ENCODE measurements around the gene XCL2. TPM values are rescaled to one million over a fixed set of nuclear protein-coding genes. Genes with fewer than 3 reads are reported as not detected.
"Not testable (repeated sequence)": the region's sequence is repeated elsewhere in the genome, so short reads cannot be mapped to it uniquely, and the experiment has no call there.

XCL2 gene
- polyA plus RNA-seq, 4 donors, result 0.42 to 1.1 TPM; not detected in 2

DNA sequence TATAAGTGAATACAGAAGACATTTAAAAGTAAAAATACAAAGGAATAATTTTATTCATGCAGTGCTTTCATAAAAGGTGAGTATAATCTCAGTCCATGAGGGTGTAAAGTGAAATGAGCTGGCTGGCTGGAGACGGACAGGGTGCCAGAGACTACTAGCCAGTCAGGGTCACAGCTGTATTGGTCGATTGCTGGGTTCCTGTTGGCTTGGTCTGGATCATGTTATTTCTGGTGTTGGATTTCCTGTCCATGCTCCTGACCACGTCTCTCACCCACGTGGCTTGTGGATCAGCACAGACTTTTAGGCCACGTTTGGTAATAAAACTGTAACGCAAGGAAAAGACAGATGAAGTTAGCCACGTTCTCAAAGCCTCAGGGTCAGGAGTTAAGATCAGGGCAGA lies 3.0 kb downstream of the XCL2 start:
- H3K27ac ChIP-seq (ENCODE audit: low read depth in 1 of 3, low read length in 2 of 3); H3K9me3 ChIP-seq (ENCODE audit: control insufficient read depth in 2 of 2, insufficient read depth in 1 of 2, low read depth in 1 of 2, low read length in 1 of 2); FAIRE-seq; H3K4me3 ChIP-seq (ENCODE audit: low read depth in 1 of 3, low read length in 3 of 3); H3K36me3 ChIP-seq (ENCODE audit: control insufficient read depth in 3 of 3, insufficient read depth in 2 of 3, low read depth in 1 of 3, low read length in 3 of 3); DNase-seq; H3K4me1 ChIP-seq (ENCODE audit: control insufficient read depth in 3 of 3, insufficient read depth in 2 of 3, low read depth in 1 of 3, low read length in 2 of 3); H3K27me3 ChIP-seq (ENCODE audit: control insufficient read depth in 3 of 3, insufficient read depth in 3 of 3, low read length in 3 of 3): not testable (repeated sequence)
- WGBS, 3 donors, result 61 to 87% (median 71%) methylated on average over 7 of the region's 7 CpGs

DNA sequence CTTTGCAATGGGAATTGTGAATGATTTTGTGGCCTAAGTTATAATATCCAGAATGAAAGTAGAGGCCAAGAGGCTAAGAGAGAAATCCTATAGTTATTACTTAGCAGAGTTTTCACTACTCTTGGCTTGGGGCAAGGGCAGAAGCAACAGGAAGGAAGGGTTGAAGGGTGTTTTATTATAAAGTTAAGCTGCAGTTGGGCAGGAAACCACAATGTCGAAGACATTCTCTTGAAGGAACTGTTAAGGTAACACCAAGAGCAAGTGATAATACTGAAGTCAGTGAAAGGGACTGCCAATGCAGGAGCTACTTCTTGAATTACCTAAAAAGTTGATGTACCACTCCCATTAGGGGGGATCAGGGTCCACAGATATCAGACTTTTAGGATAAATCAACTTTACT lies 8.3 kb downstream of the XCL2 start:
- 44 to 69% (median 69%) methylated on average over 1 of the region's 1 CpG for WGBS, 3 donors
- Histone ChIP-seq H3K4me3 (ENCODE audit: low read depth in 1 of 3, low read length in 3 of 3) (no peak overlapping the region), H3K36me3 (ENCODE audit: control insufficient read depth in 3 of 3, insufficient read depth in 2 of 3, low read depth in 1 of 3, low read length in 3 of 3) (no peaks in the 10 kb centered on the region), H3K27ac (ENCODE audit: low read depth in 1 of 3, low read length in 2 of 3) (peak overlapping the region in 1 of 3 donors; percentile 48), H3K4me1 (ENCODE audit: control insufficient read depth in 3 of 3, insufficient read depth in 2 of 3, low read depth in 1 of 3, low read length in 2 of 3) (no peaks in the 10 kb centered on the region), H3K27me3 (ENCODE audit: control insufficient read depth in 3 of 3, insufficient read depth in 3 of 3, low read length in 3 of 3) (no peaks in the 10 kb centered on the region), H3K9me3 (ENCODE audit: control insufficient read depth in 2 of 2, insufficient read depth in 1 of 2, low read depth in 1 of 2, low read length in 1 of 2) (no peaks in the 10 kb centered on the region)
- FAIRE-seq, result no peak
- peak in 1 of 2 donors; percentile 49 for DNase-seq

- no peak overlapping the region for H3K4me3 ChIP-seq (ENCODE audit: low read depth in 1 of 3, low read length in 3 of 3)
- no peak for DNase-seq
- no peaks in the 10 kb centered on the region for H3K9me3 ChIP-seq (ENCODE audit: control insufficient read depth in 2 of 2, insufficient read depth in 1 of 2, low read depth in 1 of 2, low read length in 1 of 2)
- H3K36me3 ChIP-seq (ENCODE audit: control insufficient read depth in 3 of 3, insufficient read depth in 2 of 3, low read depth in 1 of 3, low read length in 3 of 3), result no peaks in the 10 kb centered on the region
- no peak overlapping the region for H3K27ac ChIP-seq (ENCODE audit: low read depth in 1 of 3, low read length in 2 of 3)
- WGBS, 3 donors, result 85 to 91% (median 87%) methylated on average over 2 of the region's 2 CpGs
- no peaks in the 10 kb centered on the region for H3K27me3 ChIP-seq (ENCODE audit: control insufficient read depth in 3 of 3, insufficient read depth in 3 of 3, low read length in 3 of 3)
- no peak for FAIRE-seq
- H3K4me1 ChIP-seq (ENCODE audit: control insufficient read depth in 3 of 3, insufficient read depth in 2 of 3, low read depth in 1 of 3, low read length in 2 of 3), result no peaks in the 10 kb centered on the region
Measured at GRCh38 chr1:168531615-168532345, 12.0 kb downstream of the XCL2 start.

- H3K4me3 ChIP-seq (ENCODE audit: low read depth in 1 of 3, low read length in 3 of 3), result no peak overlapping the region
- no peak for FAIRE-seq
Measured at GRCh38 chr1:168529518-168529917, 14.3 kb downstream of the XCL2 start.

GRCh38 chr1:168521401-168522000 lies 22.3 kb downstream of the XCL2 start:
- H3K27ac ChIP-seq (ENCODE audit: low read depth in 1 of 3, low read length in 2 of 3), result no peak overlapping the region
- 83 to 92% (median 88%) methylated on average over 1 of the region's 1 CpG for WGBS, 3 donors
- no peak for FAIRE-seq
- DNase-seq, result peak in 1 of 2 donors; percentile 28
- H3K4me1 ChIP-seq (ENCODE audit: control insufficient read depth in 3 of 3, insufficient read depth in 2 of 3, low read depth in 1 of 3, low read length in 2 of 3), result peaks cover 0 to 2% (median 0%) of the 10 kb centered on the region in 3 donors
- H3K27me3 ChIP-seq (ENCODE audit: control insufficient read depth in 3 of 3, insufficient read depth in 3 of 3, low read length in 3 of 3), result no peaks in the 10 kb centered on the region
- peaks cover 0 to 8% of the 10 kb centered on the region in 2 donors for H3K9me3 ChIP-seq (ENCODE audit: control insufficient read depth in 2 of 2, insufficient read depth in 1 of 2, low read depth in 1 of 2, low read length in 1 of 2)
- H3K4me3 ChIP-seq (ENCODE audit: low read depth in 1 of 3, low read length in 3 of 3), result no peak overlapping the region
- no peaks in the 10 kb centered on the region for H3K36me3 ChIP-seq (ENCODE audit: control insufficient read depth in 3 of 3, insufficient read depth in 2 of 3, low read depth in 1 of 3, low read length in 3 of 3)

More at GRCh38 chr1:168529518-168529917, 14.3 kb downstream of the XCL2 start:
- no peaks in the 10 kb centered on the region for H3K4me1 ChIP-seq (ENCODE audit: control insufficient read depth in 3 of 3, insufficient read depth in 2 of 3, low read depth in 1 of 3, low read length in 2 of 3)
- DNase-seq, result no peak
- no peak overlapping the region for H3K27ac ChIP-seq (ENCODE audit: low read depth in 1 of 3, low read length in 2 of 3)
- H3K9me3 ChIP-seq (ENCODE audit: control insufficient read depth in 2 of 2, insufficient read depth in 1 of 2, low read depth in 1 of 2, low read length in 1 of 2), result peaks cover 0 to under 1% of the 10 kb centered on the region in 2 donors
- WGBS, 3 donors, result 75 to 94% (median 83%) methylated on average over 1 of the region's 1 CpG
- no peaks in the 10 kb centered on the region for H3K36me3 ChIP-seq (ENCODE audit: control insufficient read depth in 3 of 3, insufficient read depth in 2 of 3, low read depth in 1 of 3, low read length in 3 of 3)
- H3K27me3 ChIP-seq (ENCODE audit: control insufficient read depth in 3 of 3, insufficient read depth in 3 of 3, low read length in 3 of 3), result no peaks in the 10 kb centered on the region

- Histone ChIP-seq H3K36me3 (ENCODE audit: control insufficient read depth in 3 of 3, insufficient read depth in 2 of 3, low read depth in 1 of 3, low read length in 3 of 3) (no peaks in the 10 kb centered on the region), H3K9me3 (ENCODE audit: control insufficient read depth in 2 of 2, insufficient read depth in 1 of 2, low read depth in 1 of 2, low read length in 1 of 2) (peaks cover 0 to 8% of the 10 kb centered on the region in 2 donors), H3K4me1 (ENCODE audit: control insufficient read depth in 3 of 3, insufficient read depth in 2 of 3, low read depth in 1 of 3, low read length in 2 of 3) (peaks cover 0 to 2% (median 0%) of the 10 kb centered on the region in 3 donors), H3K4me3 (ENCODE audit: low read depth in 1 of 3, low read length in 3 of 3) (no peak overlapping the region), H3K27ac (ENCODE audit: low read depth in 1 of 3, low read length in 2 of 3) (peak overlapping the region in 1 of 3 donors; percentile 30), H3K27me3 (ENCODE audit: control insufficient read depth in 3 of 3, insufficient read depth in 3 of 3, low read length in 3 of 3) (no peaks in the 10 kb centered on the region)
- WGBS, 3 donors, result 61 to 74% (median 70%) methylated on average over 4 of the region's 4 CpGs
- no peak for DNase-seq
- no peak for FAIRE-seq
Measured at GRCh38 chr1:168520832-168521231, 23.0 kb downstream of the XCL2 start.

DNA sequence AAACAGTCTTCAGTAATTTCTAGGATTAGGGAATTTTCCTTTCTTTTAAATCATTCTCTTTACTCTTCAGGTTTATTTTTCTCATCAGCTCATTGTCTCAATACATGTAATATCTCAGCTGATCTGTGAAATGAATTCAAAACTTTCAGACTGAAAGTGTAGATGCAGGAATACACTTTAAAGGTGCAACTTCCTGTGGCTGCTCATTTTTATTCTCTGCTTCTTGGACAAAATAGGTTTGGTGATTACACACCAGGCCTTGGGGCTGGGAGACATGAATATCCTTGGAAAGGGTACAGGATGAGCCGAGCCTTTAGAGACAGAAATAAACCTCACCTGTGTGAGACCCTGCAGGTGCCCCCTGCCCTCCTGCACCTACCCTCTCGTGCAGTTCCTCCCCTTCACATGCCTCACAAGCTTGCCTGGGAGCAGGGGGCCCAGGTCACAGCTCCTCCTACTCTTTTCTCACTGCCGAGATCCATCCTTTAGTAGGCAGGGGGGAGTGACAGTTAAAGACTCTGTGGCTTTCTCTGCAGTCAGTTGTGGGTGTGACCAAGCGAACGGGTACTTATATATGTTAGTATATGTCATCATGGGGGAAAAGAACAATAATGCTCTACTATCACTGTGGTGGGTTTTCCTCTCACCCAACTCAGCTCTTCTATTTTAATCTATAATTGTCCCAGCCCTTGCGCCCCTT lies 23.6 kb downstream of the XCL2 start:
- peaks cover 0 to 8% of the 10 kb centered on the region in 2 donors for H3K9me3 ChIP-seq (ENCODE audit: control insufficient read depth in 2 of 2, insufficient read depth in 1 of 2, low read depth in 1 of 2, low read length in 1 of 2)
- H3K27ac ChIP-seq (ENCODE audit: low read depth in 1 of 3, low read length in 2 of 3), result peak overlapping the region in 2 of 3 donors; percentile 1 to 30
- H3K27me3 ChIP-seq (ENCODE audit: control insufficient read depth in 3 of 3, insufficient read depth in 3 of 3, low read length in 3 of 3), result no peaks in the 10 kb centered on the region
- FAIRE-seq (no peak), DNase-seq (peak in 1 of 2 donors; percentile 40)
- H3K4me3 ChIP-seq (ENCODE audit: low read depth in 1 of 3, low read length in 3 of 3), result no peak overlapping the region
- H3K36me3 ChIP-seq (ENCODE audit: control insufficient read depth in 3 of 3, insufficient read depth in 2 of 3, low read depth in 1 of 3, low read length in 3 of 3), result no peaks in the 10 kb centered on the region
- peaks cover 0 to 2% (median 0%) of the 10 kb centered on the region in 3 donors for H3K4me1 ChIP-seq (ENCODE audit: control insufficient read depth in 3 of 3, insufficient read depth in 2 of 3, low read depth in 1 of 3, low read length in 2 of 3)
- 56 to 74% (median 68%) methylated on average over 6 of the region's 6 CpGs for WGBS, 3 donors

DNA sequence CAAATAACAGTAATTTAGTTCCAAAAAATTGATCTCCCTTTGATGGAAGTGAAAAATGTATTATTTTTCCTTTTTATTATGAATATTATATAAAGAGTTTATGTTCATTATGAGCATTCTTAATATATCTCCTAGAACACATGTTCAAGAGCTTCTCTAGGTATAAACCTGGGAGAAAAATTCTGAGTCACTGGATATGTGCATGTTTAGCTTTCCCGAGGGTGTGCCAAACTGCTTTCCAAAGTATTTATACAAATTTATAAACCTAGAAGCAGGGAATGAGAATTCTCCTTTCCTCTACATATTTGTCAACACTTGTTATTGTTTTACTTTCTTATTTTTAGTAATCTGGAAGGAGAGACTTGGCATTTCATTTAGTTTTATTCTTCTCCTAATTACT lies 25.0 kb downstream of the XCL2 start:
- FAIRE-seq (no peak), DNase-seq (no peak)
- WGBS, 3 donors, result 83 to 93% (median 88%) methylated on average over 1 of the region's 1 CpG
- no peaks in the 10 kb centered on the region for H3K36me3 ChIP-seq (ENCODE audit: control insufficient read depth in 3 of 3, insufficient read depth in 2 of 3, low read depth in 1 of 3, low read length in 3 of 3)
- H3K4me3 ChIP-seq (ENCODE audit: low read depth in 1 of 3, low read length in 3 of 3), result no peak overlapping the region
- H3K27ac ChIP-seq (ENCODE audit: low read depth in 1 of 3, low read length in 2 of 3), result no peak overlapping the region
- no peaks in the 10 kb centered on the region for H3K27me3 ChIP-seq (ENCODE audit: control insufficient read depth in 3 of 3, insufficient read depth in 3 of 3, low read length in 3 of 3)
- H3K4me1 ChIP-seq (ENCODE audit: control insufficient read depth in 3 of 3, insufficient read depth in 2 of 3, low read depth in 1 of 3, low read length in 2 of 3), result peaks cover 0 to 2% (median 0%) of the 10 kb centered on the region in 3 donors
- peaks cover 0 to 3% of the 10 kb centered on the region in 2 donors for H3K9me3 ChIP-seq (ENCODE audit: control insufficient read depth in 2 of 2, insufficient read depth in 1 of 2, low read depth in 1 of 2, low read length in 1 of 2)

Data from small intestine (tissue), 7 donors.